ENCODE data around the gene MCFD2.
A peak's percentile ranks its signal among the peaks of the same experiment; 100 is the strongest.

DNA sequence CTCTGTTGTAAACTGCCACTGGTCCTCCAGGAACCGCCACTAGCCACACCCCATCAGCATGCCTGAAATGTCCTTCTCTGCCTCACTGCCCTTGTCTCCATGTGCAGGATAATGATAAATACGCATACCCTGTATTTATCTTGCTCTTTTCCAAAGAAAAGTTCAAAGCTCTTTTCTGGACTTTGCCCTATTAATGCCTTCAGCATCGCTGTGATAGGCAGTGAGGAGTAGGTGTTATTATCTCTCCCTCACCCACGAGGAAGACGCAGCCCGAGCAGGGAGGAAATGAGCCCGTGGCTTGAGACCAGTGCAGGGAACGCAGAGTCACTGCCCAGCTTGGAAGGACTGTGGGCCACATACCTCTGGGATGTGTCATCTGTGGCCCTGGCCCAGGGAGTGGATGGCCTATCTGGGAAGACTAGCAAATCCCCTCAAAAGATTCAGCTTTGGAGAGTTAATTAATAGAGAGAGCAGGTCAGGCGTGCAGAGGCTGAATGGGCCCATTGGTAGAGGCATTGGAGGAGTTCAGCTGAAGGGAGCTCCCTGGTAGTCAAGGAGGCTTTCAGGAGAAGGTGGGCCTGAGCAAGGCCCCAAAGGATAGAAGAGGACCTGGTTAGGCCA, 39.5 kb upstream of the MCFD2 start:
- TF ChIP-seq, protein P1, sequence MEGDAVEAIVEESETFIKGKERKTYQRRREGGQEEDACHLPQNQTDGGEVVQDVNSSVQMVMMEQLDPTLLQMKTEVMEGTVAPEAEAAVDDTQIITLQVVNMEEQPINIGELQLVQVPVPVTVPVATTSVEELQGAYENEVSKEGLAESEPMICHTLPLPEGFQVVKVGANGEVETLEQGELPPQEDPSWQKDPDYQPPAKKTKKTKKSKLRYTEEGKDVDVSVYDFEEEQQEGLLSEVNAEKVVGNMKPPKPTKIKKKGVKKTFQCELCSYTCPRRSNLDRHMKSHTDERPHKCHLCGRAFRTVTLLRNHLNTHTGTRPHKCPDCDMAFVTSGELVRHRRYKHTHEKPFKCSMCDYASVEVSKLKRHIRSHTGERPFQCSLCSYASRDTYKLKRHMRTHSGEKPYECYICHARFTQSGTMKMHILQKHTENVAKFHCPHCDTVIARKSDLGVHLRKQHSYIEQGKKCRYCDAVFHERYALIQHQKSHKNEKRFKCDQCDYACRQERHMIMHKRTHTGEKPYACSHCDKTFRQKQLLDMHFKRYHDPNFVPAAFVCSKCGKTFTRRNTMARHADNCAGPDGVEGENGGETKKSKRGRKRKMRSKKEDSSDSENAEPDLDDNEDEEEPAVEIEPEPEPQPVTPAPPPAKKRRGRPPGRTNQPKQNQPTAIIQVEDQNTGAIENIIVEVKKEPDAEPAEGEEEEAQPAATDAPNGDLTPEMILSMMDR (IDR thresholded peaks at IDR 0.05) = no peak
- no peak for TF ChIP-seq POLR2A (IDR thresholded peaks at IDR 0.05)
- peak in 2 of 3 donors; percentile 31 to 52 for TF ChIP-seq POLR2AphosphoS5 (IDR thresholded peaks at IDR 0.05)

Measured in breast epithelium (tissue), 3 donors.